Endodermal cell (in vitro differentiated cells): ENCODE data around the gene RBM5. TPM values are rescaled to one million over a fixed set of nuclear protein-coding genes. Genes with fewer than 3 reads are reported as not detected.

Experiments used
- DNase-seq: peaks from one replicate; pipeline ENCODE4 v3.0.0-alpha.2; 2017
- H3K27ac ChIP-seq: 2 replicates; pipeline ENCODE4 v1.5.1; 2013; ENCODE audit warnings: mild to moderate bottlenecking, low read depth, low read length, moderate library complexity
- H3K27me3 ChIP-seq: 2 replicates; pipeline ENCODE4 v1.6.1; 2013; ENCODE audit warnings: mild to moderate bottlenecking, low read length, moderate library complexity; ENCODE audit not compliant: insufficient read depth, control insufficient read depth, poor library complexity, severe bottlenecking
- H3K36me3 ChIP-seq: 2 replicates; pipeline ENCODE4 v1.7.0; 2013; ENCODE audit warnings: mild to moderate bottlenecking, low read length, moderate library complexity; ENCODE audit not compliant: control insufficient read depth, insufficient read depth
- H3K4me1 ChIP-seq: one replicate; pipeline ENCODE4 v1.7.0; 2013; ENCODE audit warnings: low read length; ENCODE audit not compliant: control insufficient read depth, insufficient read depth
- H3K4me3 ChIP-seq: 2 replicates; pipeline ENCODE4 v1.5.1; 2013; ENCODE audit warnings: mild to moderate bottlenecking, low read length, moderate library complexity
- H3K9ac ChIP-seq: 2 replicates; pipeline ENCODE4 v1.6.1; 2013; ENCODE audit warnings: mild to moderate bottlenecking, low read length, moderate library complexity; ENCODE audit not compliant: poor library complexity, severe bottlenecking; ENCODE audit errors: extremely low read depth
- H3K9me3 ChIP-seq: 2 replicates; pipeline ENCODE4 v1.6.1; 2013; ENCODE audit warnings: mild to moderate bottlenecking, low read length, moderate library complexity; ENCODE audit not compliant: control insufficient read depth
- H3K27ac Mint-ChIP-seq: 2 replicates; pipeline ENCODE4 v1.8.0; 2020; ENCODE audit warnings: mixed read lengths
- H3K27me3 Mint-ChIP-seq: 2 replicates; pipeline ENCODE4 v1.8.0; 2021; ENCODE audit warnings: mild to moderate bottlenecking, mixed read lengths; ENCODE audit not compliant: insufficient read depth
- H3K36me3 Mint-ChIP-seq: 2 replicates; pipeline ENCODE4 v1.8.0; 2020; ENCODE audit warnings: low read depth, mixed read lengths
- H3K4me1 Mint-ChIP-seq: 2 replicates; pipeline ENCODE4 v1.8.0; 2020; ENCODE audit warnings: mixed read lengths
- H3K4me3 Mint-ChIP-seq: 2 replicates; pipeline ENCODE4 v1.8.0; 2020; ENCODE audit warnings: mild to moderate bottlenecking, moderate library complexity, mixed read lengths
- H3K9me3 Mint-ChIP-seq: 2 replicates; pipeline ENCODE4 v1.8.0; 2020; ENCODE audit warnings: mild to moderate bottlenecking, mixed read lengths
- WGBS, 2 experiments: methylation state at CpG; one replicate each; pipeline versions ENCODE4 v1.1.5 to v1.1.7; 2013; ENCODE audit warnings: missing lambda C conversion rate in 2 of 2, mixed read lengths in 1 of 2; ENCODE audit not compliant: insufficient coverage in 1 of 2, insufficient read length in 1 of 2; 5-methylcytosine and 5-hydroxymethylcytosine counted together
- total RNA-seq, 2 donors: library from RNA; stranded (reverse); fragmentation: NEBNext Ultra II Directional in 1 of 2; extraction: Animal tissue kit (Norgen Biotek cat#: 25700) in 1 of 2; gene quantifications; 2 replicates in 1 of 2; 3 replicates in 1 of 2; pipeline ENCODE4 v1.2.1, GENCODE V29; 2021
- TF ChIP-seq, protein P1 (sequence below): fragments of 200-600 bp; sonication (generic); conservative IDR thresholded peaks from 2 replicates; pipeline ENCODE4 v1.5.0; 2021; ENCODE audit warnings: antibody characterized with exemption, mild to moderate bottlenecking

RBM5 gene
- total RNA-seq, 2 donors from 2014 or later: 153 to 166 TPM

GRCh38 chr3:50089609-50089945 lies 858 bp downstream of the RBM5 start:
- no peak for DNase-seq
- Mint-ChIP-seq H3K27me3 (peaks cover 3% of the 10 kb centered on the region), H3K36me3 (peaks cover 42% of the 10 kb centered on the region), H3K9me3 (peaks cover 22% of the 10 kb centered on the region), H3K4me1 (peaks cover 9% of the 10 kb centered on the region), H3K27ac (peak overlapping the region; percentile 99), H3K4me3 (peak overlapping the region; percentile 99)
- peak overlapping the region; percentile 96 for H3K4me3 ChIP-seq
- TF ChIP-seq, protein P1, sequence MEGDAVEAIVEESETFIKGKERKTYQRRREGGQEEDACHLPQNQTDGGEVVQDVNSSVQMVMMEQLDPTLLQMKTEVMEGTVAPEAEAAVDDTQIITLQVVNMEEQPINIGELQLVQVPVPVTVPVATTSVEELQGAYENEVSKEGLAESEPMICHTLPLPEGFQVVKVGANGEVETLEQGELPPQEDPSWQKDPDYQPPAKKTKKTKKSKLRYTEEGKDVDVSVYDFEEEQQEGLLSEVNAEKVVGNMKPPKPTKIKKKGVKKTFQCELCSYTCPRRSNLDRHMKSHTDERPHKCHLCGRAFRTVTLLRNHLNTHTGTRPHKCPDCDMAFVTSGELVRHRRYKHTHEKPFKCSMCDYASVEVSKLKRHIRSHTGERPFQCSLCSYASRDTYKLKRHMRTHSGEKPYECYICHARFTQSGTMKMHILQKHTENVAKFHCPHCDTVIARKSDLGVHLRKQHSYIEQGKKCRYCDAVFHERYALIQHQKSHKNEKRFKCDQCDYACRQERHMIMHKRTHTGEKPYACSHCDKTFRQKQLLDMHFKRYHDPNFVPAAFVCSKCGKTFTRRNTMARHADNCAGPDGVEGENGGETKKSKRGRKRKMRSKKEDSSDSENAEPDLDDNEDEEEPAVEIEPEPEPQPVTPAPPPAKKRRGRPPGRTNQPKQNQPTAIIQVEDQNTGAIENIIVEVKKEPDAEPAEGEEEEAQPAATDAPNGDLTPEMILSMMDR: no peak
- no peak overlapping the region for H3K27ac ChIP-seq
- no peaks in the 10 kb centered on the region for H3K27me3 ChIP-seq
- 3 to 4% methylated on average over 12 to 16 of the region's 16 CpGs for WGBS, 2 experiments
- peaks cover 42% of the 10 kb centered on the region for H3K36me3 ChIP-seq
- H3K9me3 ChIP-seq: peaks cover 5% of the 10 kb centered on the region
- peaks cover 2% of the 10 kb centered on the region for H3K4me1 ChIP-seq
- H3K9ac ChIP-seq: peak overlapping the region; percentile 99

DNA sequence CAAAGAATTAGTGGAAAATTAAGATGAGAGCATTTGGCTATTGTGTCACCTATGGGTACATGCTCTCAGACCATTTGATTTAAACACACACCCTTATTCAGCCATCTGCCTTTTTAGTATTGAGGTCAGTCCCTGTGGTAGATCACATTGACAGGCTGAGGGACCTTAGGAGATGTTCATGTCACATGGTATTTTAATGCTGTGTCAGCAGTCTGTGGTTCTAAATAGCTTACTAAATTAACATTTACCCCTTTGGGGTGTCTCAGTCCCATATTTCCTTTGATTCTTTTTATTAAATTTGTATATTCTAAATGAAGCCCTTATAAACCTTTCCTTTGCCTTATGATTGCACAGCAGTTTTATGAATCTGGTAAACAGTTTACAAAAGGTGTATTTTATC lies 2.3 kb downstream of the RBM5 start:
- H3K4me1 ChIP-seq: peaks cover 2% of the 10 kb centered on the region
- no peak overlapping the region for H3K27ac Mint-ChIP-seq
- H3K36me3 ChIP-seq: peaks cover 56% of the 10 kb centered on the region
- peaks cover 9% of the 10 kb centered on the region for H3K4me1 Mint-ChIP-seq
- DNase-seq: no peak
- peaks cover 53% of the 10 kb centered on the region for H3K36me3 Mint-ChIP-seq
- H3K9me3 ChIP-seq: peaks cover 2% of the 10 kb centered on the region
- H3K4me3 Mint-ChIP-seq: peak overlapping the region; percentile 99
- H3K27me3 Mint-ChIP-seq: no peaks in the 10 kb centered on the region
- TF ChIP-seq, protein P1: no peak
- H3K27me3 ChIP-seq: no peaks in the 10 kb centered on the region
- peaks cover 15% of the 10 kb centered on the region for H3K9me3 Mint-ChIP-seq
- H3K4me3 ChIP-seq: peak overlapping the region; percentile 96
- no peak overlapping the region for H3K27ac ChIP-seq
- no peak overlapping the region for H3K9ac ChIP-seq

GRCh38 chr3:50095352-50095998 lies 6.8 kb downstream of the RBM5 start:
- Mint-ChIP-seq H3K36me3 (peaks cover 86% of the 10 kb centered on the region), H3K27ac (no peak overlapping the region), H3K27me3 (no peaks in the 10 kb centered on the region), H3K9me3 (no peaks in the 10 kb centered on the region), H3K4me1 (peaks cover 4% of the 10 kb centered on the region), H3K4me3 (no peak overlapping the region)
- no peak for DNase-seq
- H3K9me3 ChIP-seq: no peaks in the 10 kb centered on the region
- TF ChIP-seq, protein P1: no peak
- H3K4me1 ChIP-seq: peaks cover under 1% of the 10 kb centered on the region
- no peak overlapping the region for H3K27ac ChIP-seq
- 96 to 97% methylated on average over 5 of the region's 5 CpGs for WGBS, 2 experiments
- H3K9ac ChIP-seq: no peak overlapping the region
- H3K27me3 ChIP-seq: no peaks in the 10 kb centered on the region
- H3K4me3 ChIP-seq: no peak overlapping the region
- peaks cover 91% of the 10 kb centered on the region for H3K36me3 ChIP-seq
